ACC112 (cell line): ENCODE measurements around the gene PAFAH1B2.
A peak's percentile ranks its signal among the peaks of the same experiment; 100 is the strongest.

Source experiments
- H2AFZ ChIP-seq: fragments of 200-600 bp; sonication (generic); one replicate; pipeline ENCODE4 v1.6.0; 2017; ENCODE audit warnings: antibody characterized with exemption, low read length; ENCODE audit not compliant: unreplicated experiment
- H3K27ac ChIP-seq: fragments of 200-600 bp; sonication (generic); 2 replicates; pipeline ENCODE4 v1.5.1; 2014; ENCODE audit warnings: low read depth, mild to moderate bottlenecking, antibody characterized with exemption, low read length, moderate library complexity
- H3K27me3 ChIP-seq: fragments of 200-600 bp; sonication (generic); 2 replicates; pipeline ENCODE4 v1.6.1; 2014; ENCODE audit warnings: mild to moderate bottlenecking, antibody characterized with exemption, low read length, moderate library complexity, mixed read lengths; ENCODE audit not compliant: insufficient read depth
- H3K36me3 ChIP-seq: fragments of 200-600 bp; sonication (generic); 2 replicates; pipeline ENCODE4 v1.6.1; 2016; ENCODE audit warnings: mild to moderate bottlenecking, antibody characterized with exemption, low read length, moderate library complexity, mixed read lengths; ENCODE audit not compliant: insufficient read depth
- H3K4me1 ChIP-seq: fragments of 200-600 bp; sonication (generic); one replicate; pipeline ENCODE4 v1.6.1; 2016; ENCODE audit warnings: low read length, mixed read lengths; ENCODE audit not compliant: insufficient read depth, unreplicated experiment, control insufficient read depth
- H3K4me3 ChIP-seq: fragments of 200-600 bp; sonication (generic); 2 replicates; pipeline ENCODE4 v1.5.1; 2014; ENCODE audit warnings: mild to moderate bottlenecking, low read depth, low read length
- H3K79me2 ChIP-seq: fragments of 200-600 bp; sonication (generic); one replicate; pipeline ENCODE4 v1.6.0; 2016; ENCODE audit warnings: low read length; ENCODE audit not compliant: control insufficient read depth, unreplicated experiment, insufficient read depth

The PAFAH1B2 gene

DNA sequence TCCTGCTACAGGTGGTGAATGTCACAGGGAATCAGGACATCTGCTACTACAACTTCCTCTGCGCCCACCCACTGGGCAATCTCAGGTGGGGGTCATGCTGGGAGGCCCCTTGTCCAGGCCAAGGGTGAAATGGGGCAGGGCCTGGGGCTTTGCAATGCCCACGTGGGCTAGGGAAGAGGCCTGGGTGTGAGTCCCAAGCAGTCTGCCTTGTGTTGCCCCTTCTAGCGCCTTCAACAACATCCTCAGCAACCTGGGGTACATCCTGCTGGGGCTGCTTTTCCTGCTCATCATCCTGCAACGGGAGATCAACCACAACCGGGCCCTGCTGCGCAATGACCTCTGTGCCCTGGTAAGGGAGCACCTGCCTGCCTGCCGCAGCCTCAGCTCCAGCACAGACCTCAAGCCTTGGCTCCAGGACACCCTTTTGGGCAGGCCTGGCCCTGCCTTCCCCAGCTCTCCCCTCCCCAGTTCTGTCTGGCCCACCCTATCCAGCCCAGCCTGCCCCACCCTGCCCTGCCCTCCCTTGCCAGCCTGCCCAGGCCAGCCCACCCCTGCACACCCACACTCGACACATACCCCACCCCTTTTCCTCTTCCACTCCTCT is 46.0 kb downstream of the PAFAH1B2 start:
- Histone ChIP-seq H3K79me2 (no peaks in the 10 kb centered on the region), H3K4me3 (no peak overlapping the region), H3K27ac (no peak overlapping the region), H3K4me1 (no peaks in the 10 kb centered on the region), H2AFZ (no peak overlapping the region), H3K36me3 (no peaks in the 10 kb centered on the region), H3K27me3 (no peaks in the 10 kb centered on the region)

GRCh38 chr11:117191680-117192400 is 47.8 kb downstream of the PAFAH1B2 start:
- Histone ChIP-seq H2AFZ (no peak overlapping the region), H3K27me3 (no peaks in the 10 kb centered on the region), H3K79me2 (no peaks in the 10 kb centered on the region), H3K27ac (no peak overlapping the region), H3K4me1 (no peaks in the 10 kb centered on the region), H3K36me3 (no peaks in the 10 kb centered on the region), H3K4me3 (no peak overlapping the region)

GRCh38 chr11:117192401-117192875 is 48.4 kb downstream of the PAFAH1B2 start:
- no peaks in the 10 kb centered on the region for H3K79me2 ChIP-seq
- H3K4me1 ChIP-seq = no peaks in the 10 kb centered on the region
- no peak overlapping the region for H3K27ac ChIP-seq
- no peaks in the 10 kb centered on the region for H3K27me3 ChIP-seq
- no peaks in the 10 kb centered on the region for H3K36me3 ChIP-seq
- H3K4me3 ChIP-seq = no peak overlapping the region
- H2AFZ ChIP-seq = no peak overlapping the region

- Histone ChIP-seq H3K4me3 (no peak overlapping the region), H3K79me2 (peaks cover 1% of the 10 kb centered on the region), H3K36me3 (no peaks in the 10 kb centered on the region)
Observed at GRCh38 chr11:117193130-117194020, 49.3 kb downstream of the PAFAH1B2 start.

DNA sequence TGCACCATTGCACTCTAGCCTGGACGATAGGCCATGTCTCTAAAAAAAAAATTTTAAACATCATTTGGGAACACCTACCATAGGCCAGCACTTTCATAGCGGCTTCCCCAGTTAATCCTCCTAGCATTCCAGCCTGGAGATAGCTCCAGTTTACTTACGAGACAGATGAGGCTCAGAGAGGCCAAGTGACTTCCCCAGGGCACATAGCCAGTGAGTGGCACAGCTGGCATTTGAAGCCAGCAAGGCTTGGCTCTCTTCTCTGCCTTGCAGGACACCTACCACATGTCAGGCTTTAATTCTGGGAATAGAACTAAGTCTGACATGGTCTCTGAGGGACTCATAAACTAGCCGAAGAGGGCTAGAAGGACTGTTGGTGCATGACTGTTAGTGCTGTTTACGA is 50.2 kb downstream of the PAFAH1B2 start:
- Histone ChIP-seq H3K4me3 (no peak overlapping the region), H3K79me2 (peaks cover 6% of the 10 kb centered on the region), H3K27me3 (no peaks in the 10 kb centered on the region), H2AFZ (no peak overlapping the region), H3K4me1 (peaks cover 11% of the 10 kb centered on the region), H3K36me3 (no peaks in the 10 kb centered on the region), H3K27ac (no peak overlapping the region)

More at GRCh38 chr11:117193130-117194020, 49.3 kb downstream of the PAFAH1B2 start:
- Histone ChIP-seq H3K27me3 (no peaks in the 10 kb centered on the region), H3K27ac (no peak overlapping the region), H2AFZ (no peak overlapping the region), H3K4me1 (peaks cover 5% of the 10 kb centered on the region)

DNA sequence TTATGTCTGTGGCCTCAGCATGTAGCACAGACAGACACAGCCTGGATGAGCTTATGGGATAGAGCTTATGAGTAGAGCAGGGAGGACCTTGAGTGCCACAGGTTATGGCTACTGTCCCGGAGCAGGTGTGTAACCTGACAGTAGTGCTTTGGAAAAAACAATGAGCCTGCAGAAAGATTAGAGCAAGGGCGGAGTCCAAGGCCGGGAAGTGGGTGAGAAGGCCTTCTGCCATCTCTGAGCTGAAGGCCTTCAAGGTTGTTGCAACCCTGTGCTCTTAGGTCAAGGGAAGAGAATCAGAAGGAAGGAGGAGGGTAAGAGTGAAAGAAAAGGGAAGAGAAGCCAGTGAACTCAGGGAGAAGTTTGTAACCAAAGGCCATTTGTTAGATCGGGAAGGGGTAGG is 51.2 kb downstream of the PAFAH1B2 start:
- Histone ChIP-seq H3K27ac (no peak overlapping the region), H3K4me3 (no peak overlapping the region), H3K79me2 (peaks cover 13% of the 10 kb centered on the region), H3K4me1 (peaks cover 21% of the 10 kb centered on the region), H2AFZ (no peak overlapping the region), H3K36me3 (no peaks in the 10 kb centered on the region), H3K27me3 (no peaks in the 10 kb centered on the region)

- Histone ChIP-seq H3K36me3 (no peaks in the 10 kb centered on the region), H3K27me3 (no peaks in the 10 kb centered on the region), H2AFZ (no peak overlapping the region), H3K27ac (no peak overlapping the region), H3K4me3 (no peak overlapping the region), H3K4me1 (peaks cover 26% of the 10 kb centered on the region), H3K79me2 (peaks cover 18% of the 10 kb centered on the region)
Observed at GRCh38 chr11:117195761-117196160, 51.7 kb downstream of the PAFAH1B2 start.

DNA sequence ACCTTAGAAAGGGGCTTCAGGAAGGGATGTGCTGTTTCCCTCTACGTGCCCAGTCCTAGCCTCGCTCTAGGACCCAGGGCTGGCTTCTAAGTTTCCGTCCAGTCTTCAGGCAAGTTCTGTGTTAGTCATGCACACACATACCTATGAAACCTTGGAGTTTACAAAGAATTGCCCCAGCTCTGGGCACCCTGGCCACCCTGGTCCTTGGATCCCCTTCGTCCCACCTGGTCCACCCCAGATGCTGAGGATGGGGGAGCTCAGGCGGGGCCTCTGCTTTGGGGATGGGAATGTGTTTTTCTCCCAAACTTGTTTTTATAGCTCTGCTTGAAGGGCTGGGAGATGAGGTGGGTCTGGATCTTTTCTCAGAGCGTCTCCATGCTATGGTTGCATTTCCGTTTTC is 52.9 kb downstream of the PAFAH1B2 start:
- no peaks in the 10 kb centered on the region for H3K36me3 ChIP-seq
- H3K27ac ChIP-seq = no peak overlapping the region

DNA sequence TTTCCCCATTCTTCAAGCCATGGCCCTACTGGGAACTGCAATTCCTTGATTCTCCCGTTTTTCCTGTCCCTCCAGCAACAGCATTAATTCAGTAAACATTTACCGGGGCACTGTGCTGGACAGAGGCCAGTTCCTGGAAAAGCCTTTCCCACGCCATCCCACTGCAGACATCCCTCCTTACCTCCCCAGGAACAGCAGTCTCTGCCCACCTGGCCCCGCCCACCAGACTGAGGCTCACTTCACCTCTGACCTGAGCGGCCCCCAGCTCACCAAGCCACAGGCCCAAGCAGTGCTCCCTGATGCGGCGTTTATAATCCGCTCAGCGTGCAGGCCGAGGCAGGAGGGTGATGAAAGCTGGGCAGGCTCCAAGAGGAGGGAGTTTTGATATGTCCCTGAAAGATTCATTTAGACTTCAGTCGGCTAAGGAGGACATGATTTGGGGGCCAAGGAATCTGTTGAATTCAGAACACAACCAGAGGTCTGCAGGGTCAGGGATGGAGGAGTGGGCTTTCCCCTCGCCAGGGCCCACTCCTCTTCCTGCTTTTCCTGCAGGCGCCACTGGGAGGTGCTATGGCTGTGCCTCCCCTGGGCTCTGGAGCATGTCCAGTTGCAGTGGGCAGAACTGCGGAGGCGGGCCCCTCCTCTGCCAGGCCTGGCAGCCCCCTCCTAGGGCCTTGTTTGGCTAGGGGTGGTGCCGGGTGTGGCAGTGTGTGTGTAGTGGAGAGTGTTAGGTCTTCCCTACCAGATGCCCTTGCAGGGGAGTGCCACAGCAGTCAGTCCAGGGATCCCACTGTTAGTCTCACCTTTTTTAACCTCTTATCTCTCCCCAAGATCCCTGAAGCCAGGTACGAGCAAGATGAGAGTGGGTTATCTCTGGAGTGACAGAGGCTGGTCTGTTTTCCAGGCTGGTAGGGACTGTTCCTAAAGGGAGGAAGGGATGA is 53.7 kb downstream of the PAFAH1B2 start:
- Histone ChIP-seq H3K27me3 (no peaks in the 10 kb centered on the region), H2AFZ (no peak overlapping the region), H3K27ac (peak overlapping the region; percentile 80), H3K79me2 (peaks cover 36% of the 10 kb centered on the region), H3K4me1 (peaks cover 43% of the 10 kb centered on the region), H3K4me3 (peak overlapping the region; percentile 74; the same call in 1 of the 2 replicates), H3K36me3 (0 out of 2 replicates have a peak, but pooled peaks cover under 1% of the 10 kb centered on the region)

More for the DNA sequence above, 52.9 kb downstream of the PAFAH1B2 start:
- no peaks in the 10 kb centered on the region for H3K27me3 ChIP-seq
- H3K4me1 ChIP-seq = peaks cover 38% of the 10 kb centered on the region
- no peak overlapping the region for H3K4me3 ChIP-seq
- H3K79me2 ChIP-seq = peaks cover 29% of the 10 kb centered on the region
- H2AFZ ChIP-seq = no peak overlapping the region

DNA sequence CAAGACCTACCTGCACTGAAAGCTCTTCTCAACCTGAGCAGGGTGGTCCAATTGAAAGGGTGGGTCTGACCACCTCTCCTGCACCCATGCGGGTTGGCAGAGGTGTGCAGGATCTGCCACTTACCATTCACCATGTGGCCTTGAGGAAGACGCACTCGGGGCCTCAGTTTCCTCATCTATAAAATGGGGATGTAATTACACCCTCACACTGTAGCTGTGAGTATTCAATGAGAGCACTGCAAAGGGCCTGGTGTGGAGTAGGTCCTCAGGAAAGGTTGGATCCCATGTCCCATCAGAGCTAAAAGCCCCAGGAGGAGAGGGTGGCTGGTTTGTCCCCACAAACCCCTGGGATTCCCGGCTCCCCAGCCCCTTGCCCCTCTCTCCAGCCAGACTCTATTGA is 54.5 kb downstream of the PAFAH1B2 start:
- Histone ChIP-seq H3K27me3 (no peaks in the 10 kb centered on the region), H3K4me1 (peaks cover 43% of the 10 kb centered on the region), H3K27ac (peak overlapping the region; percentile 80), H3K36me3 (peaks cover 8% of the 10 kb centered on the region; the same call in 1 of the 2 replicates), H3K4me3 (peak overlapping the region; percentile 74), H2AFZ (no peak overlapping the region), H3K79me2 (peaks cover 38% of the 10 kb centered on the region)
